HG02884 (cell line): ENCODE results near the gene ANGPTL3.

Experiments used
- ATAC-seq: cut with Tn5 transposase; IDR thresholded peaks from one replicate; pipeline ENCODE4 v1.9.1; 2021; ENCODE audit warnings: mild to moderate bottlenecking, moderate library complexity; ENCODE audit not compliant: unreplicated experiment

The ANGPTL3 gene

GRCh38 chr1:62621907-62622306 is 24.6 kb downstream of the ANGPTL3 start:
- ATAC-seq: peak; percentile 97

GRCh38 chr1:62625415-62625814 is 28.1 kb downstream of the ANGPTL3 start:
- ATAC-seq: peak; percentile 63

GRCh38 chr1:62628506-62628905 is 31.2 kb downstream of the ANGPTL3 start:
- ATAC-seq: no peak

- ATAC-seq: no peak
These were observed 40.2 kb downstream of the ANGPTL3 start for GRCh38 chr1:62637392-62638105.

- no peak for ATAC-seq
These were observed 46.0 kb downstream of the ANGPTL3 start for GRCh38 chr1:62643283-62643682.

- ATAC-seq: no peak
These were observed 55.1 kb downstream of the ANGPTL3 start for GRCh38 chr1:62652387-62652786.

- no peak for ATAC-seq
These were observed 57.4 kb downstream of the ANGPTL3 start for GRCh38 chr1:62654744-62655143.
